Activated naive CD4-positive, alpha-beta T cell treated with anti-CD3 and anti-CD28 coated beads, Interleukin-2, amount 50 U/mL, for 16 hours (primary cell): ENCODE results near the gene OGFRL1.
A peak's percentile ranks its signal among the peaks of the same experiment; 100 is the strongest.
"Not testable (repeated sequence)": the region's sequence is repeated elsewhere in the genome, so short reads cannot be mapped to it uniquely, and the experiment has no call there.

Experiments
- DNase-seq: peaks from one replicate; pipeline ENCODE4 v3.0.0-alpha.2; 2020

The OGFRL1 gene

DNA sequence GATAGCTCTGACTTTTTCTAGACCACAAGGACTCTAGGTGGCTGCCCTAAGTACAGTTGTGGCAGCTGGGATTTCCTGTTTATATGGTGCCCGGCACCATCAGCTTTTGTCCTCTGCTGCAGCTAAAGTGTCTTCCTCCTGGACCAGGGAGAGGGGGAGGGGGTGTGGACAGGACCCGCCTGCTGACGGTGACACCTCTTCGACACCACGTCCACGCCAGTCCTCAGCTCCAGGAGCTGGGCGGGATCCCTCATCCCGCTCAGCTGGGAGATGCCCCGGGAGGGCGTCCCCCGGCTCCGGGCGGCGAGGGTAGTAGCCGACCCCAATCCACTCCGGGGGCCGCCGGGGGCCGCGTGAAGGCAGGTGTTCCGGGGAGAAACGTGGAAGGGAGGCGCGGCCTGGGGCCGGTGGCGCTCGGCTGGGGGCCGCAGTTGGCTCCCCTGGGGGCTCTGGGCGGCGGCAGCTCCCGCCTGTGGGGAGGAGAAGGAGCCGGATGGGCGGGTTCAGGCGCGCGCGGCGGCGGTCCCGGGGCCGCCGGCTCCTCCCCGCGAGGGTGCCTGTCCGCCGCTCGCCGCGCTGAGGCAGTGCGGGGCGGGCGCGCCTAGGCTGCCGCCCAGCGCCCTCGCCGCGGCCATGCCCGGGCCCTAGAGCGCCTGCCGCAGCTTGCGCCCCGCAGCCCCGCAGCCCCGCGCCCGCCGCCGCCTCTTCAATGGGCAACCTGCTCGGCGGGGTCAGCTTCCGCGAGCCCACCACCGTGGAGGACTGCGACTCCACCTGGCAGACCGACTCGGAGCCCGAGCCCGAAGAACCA is at the start of gene OGFRL1:
OGFRL1 (plus strand) TSS at position 584 of the 811 bp plus-strand sequence; CDS start at position 710, 126 bp downstream.
- DNase-seq: peak; percentile 62

DNA sequence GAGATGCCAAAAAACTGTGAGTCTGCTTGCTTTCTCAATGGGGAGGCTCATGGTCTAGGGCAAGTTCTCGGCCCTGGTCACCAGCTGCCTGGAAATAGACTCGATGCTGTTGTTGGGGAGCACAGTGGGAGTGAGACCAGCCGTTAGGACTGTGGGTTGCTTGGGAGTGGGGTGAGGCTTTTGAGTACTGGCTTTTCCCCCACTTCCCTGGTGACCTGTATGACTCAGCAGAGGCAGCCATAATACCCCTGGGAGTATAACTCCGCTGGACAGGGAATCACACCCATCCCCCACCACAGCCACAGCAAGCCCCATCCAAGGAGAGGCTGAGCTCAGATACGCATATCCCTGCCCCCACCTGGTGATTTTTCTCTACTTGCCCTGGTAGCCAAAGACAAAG is 48.9 kb upstream of the OGFRL1 start:
- no peak for DNase-seq

DNA sequence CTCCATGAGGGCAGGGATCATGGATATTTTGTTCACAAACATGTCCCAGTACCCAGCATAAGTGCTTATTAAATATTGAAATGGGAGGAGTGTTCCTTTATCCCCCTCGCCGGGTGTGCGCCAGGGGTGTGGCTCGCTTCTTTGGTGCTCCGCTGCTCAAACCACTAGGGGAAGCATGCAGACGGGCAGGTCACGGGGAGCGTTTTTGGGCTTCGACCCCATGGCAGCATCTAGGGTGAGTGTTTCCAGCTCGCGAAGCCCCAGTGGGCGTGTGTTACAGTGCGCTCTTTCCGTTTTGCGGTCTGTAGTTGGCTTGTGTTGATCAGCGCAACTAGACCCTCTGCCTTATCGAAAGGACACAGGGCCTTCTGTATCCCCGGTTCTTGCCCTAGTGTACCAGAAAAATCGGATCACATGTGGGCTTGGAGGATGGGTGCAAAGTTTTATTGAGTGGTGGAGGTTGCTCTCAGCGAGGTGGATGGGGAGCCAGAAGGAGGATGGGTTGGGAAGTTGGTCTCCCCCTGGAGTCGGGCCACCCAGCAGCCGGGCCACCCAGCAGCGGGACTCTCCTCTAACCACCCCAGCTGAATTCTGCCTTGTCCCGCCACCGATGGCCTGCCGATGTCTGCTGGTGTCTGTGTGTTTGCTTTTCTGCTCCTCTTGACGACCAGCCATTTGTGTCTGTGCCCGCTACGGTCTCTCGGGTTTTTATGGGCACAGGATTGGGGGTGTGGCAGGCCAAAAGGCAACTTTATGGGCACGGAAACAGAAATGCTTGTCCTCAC is 43.2 kb upstream of the OGFRL1 start:
- DNase-seq: no peak

DNA sequence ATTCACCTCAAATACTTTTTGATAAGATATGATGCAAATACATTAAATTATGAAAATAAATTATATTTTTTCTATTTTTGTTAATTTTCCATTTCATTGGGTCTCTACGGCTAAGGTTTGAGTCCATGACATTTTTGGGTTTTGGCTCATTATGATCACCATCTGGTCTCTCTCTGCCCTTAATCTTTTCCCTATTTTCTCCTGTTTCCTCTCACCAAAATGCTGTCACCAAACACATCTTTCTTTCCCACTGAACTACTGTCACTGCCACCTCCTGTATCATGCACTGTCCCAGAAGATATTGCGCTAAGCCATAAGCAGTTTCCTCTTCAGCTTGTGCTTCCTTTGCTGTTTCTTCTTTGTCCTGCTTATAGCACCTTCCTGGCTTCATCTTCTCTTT is 42.0 kb upstream of the OGFRL1 start:
- no peak for DNase-seq

DNA sequence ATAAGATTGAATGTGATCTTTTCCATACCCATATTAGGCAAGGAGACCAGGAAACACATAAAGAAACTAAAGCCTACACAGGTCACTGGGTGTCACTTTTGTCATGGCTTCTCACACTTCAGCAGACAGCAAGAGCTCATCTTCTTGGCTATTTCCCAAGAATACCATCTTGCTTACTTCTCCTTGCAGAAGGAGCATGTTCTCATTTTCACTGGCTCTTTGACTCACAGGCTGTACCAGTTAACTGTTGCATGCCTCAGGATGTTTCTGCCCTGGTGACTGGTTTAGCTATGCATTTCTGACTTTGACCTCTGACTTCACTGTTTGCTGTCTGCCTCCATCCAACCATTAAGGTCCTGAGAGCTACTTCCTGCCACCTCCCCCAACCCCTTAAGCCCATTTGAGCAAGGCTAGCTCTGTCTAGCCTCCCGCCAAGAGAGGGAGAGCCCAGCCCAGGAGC is 40.3 kb upstream of the OGFRL1 start:
- no peak for DNase-seq

DNA sequence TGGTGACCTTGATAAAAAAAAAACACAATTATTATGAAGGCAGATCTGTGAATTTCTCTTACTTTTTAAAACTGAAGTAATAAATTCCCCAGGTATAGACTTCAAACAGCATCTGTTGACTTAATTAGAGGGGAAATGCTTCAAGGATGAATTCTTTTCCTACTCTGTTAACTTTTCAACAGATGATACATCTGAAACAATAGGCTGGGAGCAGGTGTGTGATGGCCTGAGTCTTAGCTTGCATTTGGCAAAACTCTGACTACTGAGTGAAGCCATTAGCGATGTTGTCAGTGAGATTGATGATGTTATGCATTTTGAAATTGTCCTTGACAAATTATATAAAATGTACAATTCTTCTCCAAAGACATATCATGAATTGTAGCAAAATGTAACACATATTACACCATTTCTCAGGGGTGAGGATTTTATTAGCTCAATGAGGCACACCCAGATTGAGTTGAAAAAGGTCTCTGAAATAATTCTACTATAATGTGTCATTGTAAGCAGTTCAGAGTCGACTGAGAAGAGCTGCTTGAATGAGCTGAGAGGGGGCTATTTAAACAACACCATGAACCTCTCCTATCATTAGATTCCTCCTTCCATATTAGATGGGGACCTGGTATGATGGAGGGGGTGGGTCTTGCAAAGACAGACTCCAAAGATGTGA is 39.6 kb upstream of the OGFRL1 start:
- no peak for DNase-seq

DNA sequence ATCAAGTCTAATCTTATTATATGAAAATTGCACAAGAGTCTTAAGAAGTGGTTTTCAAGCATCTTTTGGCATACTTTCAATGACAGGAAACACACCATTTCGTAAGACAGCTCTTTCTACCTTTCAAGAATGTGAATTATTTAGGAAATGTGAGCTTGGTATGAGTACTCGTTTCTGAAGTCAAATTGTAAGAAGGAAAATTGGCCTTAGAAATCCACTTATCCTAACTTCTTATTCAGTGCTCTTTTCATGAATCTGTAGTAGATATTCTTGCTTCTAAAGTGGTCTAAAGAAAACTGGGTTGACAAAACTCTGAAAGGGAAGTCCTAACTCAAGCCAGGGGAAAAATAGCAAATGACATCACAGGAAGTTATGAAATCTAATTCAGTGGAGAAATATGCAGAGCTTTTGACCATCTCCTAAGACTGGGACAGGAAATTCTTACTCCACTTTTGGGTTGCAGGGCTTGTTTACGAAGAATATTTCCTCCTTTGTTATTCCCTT is 38.5 kb upstream of the OGFRL1 start:
- DNase-seq: no peak

DNA sequence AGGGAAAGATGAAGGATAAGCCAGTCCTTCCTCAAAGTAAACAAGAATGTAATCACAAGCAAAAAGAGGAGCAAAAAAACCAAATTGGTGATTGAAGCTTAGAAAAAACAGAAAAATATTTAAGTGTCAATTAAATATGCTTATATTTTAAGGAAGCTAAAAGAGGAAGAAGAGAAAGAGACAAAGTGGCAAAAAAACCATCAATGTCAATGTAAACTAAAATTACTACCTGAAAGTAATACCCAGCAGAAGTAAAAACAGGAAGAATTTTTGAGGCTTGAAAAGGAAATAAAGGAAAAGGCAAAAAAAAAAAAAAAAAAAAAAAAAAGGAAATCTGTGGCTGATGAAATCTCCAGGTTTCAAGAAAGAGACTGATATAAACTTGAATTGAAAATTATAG is 36.2 kb upstream of the OGFRL1 start:
- no peak for DNase-seq

DNA sequence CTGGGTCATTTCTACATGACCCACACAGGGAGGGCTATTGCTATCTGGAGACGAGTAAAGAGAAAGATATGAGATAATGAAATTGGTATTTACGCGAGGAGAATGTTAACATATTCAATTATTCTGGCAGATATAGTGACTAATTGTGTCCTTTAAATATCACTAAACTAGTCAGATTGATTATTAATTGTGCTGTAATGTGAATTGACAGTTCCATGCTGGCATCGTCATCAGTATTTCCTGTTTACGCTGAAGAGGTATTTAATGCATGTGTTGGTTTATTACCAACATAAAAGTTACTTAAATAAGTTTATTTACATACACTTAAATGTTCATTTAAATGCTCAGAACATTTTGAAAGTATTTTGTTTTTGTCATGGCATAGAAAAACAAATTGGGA is 35.7 kb upstream of the OGFRL1 start:
- no peak for DNase-seq

DNA sequence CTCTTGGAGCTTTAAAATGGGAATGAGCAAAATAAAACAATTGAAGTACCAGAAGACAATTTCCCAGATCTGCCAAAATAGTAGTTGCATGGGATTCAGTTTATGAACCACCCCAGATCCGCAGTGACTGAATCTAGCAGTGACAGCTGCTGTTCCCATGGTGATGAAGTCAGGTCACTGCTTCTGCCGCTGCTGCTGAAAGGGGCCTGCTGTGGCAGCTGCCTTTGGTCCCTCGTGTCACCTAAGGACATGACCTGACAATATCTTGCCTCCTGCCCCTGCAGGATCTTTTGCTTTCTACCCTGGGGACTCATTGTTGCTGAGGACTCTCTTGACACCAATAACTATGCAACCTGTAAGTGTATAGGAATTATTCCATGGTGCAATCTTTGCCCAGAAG is 34.3 kb upstream of the OGFRL1 start:
- no peak for DNase-seq

DNA sequence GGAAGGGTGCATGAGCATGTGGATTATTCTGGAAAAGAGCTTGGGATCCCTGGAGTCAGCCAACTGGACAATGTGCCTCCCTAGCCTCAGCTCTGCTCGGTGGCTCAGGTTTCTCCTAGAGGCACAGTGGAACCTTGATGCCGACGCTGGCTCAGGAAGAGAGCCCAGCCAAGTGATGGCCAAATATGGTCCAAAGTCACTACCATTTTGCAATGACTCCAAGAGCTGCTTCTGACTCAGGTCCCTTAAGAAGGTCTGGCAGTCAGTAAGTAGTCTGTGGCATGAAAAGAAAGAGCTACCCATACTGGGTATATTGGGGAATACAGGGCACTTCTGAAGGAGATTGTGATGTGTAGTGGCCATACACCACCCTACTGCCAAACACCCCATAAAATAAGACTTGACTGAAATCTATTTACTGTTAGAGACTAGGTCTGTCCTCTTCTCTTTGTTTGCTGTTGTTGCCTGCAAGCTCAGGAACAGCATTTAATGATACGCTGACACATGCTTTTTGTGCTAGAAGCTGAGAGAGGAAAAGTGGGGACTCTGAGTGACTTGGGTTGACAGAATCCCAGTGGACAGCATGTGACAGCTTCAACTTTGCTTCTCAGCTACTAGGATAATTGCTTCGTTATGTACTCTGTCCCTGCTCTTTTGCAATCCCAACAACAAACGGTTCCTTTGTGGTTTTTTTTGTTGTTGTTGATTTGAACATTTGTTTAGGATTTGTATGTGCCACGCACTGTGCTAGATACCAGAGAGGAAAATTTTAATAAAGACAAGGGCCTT is 30.3 kb upstream of the OGFRL1 start:
- no peak for DNase-seq

DNA sequence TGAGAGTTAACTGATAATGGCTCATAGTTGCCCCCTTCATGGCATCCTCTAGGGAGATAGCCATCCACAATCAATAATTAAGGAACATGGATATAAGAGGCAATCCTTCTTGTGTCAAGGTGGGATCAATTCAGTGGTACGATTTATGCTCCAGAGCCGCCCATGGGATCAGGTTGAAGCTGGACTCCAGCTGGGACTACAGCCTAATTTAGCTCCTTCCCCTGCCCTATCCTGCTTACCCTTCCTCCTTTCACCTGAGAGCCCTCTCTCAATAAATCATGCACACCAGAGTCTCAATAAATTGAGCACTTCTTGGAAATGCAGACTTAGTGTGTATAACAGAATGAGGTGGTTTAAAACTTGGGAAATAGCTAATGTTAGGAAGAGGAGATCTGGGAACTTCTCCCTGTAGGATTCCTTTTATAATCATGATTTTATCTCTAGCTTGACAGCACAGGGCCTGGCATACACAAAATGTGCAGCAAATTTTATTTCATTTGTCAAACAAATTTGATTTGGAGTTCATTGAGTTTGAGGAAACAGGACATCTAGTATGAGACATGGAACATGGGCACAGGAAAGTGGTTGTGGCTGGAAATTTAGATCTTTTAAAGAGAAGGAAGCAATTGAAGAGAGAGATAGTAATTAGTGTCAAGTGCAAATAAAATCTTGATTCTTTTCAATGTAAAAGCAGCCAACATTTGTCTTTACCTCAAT is 28.6 kb upstream of the OGFRL1 start:
- DNase-seq: no peak

DNA sequence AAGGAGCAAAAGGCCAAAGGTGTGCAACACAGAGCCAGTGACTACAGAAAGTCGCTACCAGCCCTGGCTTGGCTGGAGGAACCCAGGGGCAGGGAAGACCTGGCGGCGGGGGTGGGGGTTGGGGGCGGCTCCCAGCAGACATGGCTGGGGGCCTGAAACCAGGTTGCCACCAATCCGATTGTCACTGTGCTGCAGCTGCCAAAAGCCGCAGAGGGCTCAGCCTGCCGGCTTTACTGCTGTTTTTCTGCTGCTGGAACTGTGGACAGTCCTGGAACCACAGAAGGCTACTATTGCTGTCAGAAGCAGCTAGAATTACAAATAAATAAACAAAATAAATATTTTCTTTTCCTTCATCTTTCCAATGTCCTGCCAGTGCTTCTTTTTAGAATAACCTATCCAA is 25.7 kb upstream of the OGFRL1 start:
- no peak for DNase-seq

DNA sequence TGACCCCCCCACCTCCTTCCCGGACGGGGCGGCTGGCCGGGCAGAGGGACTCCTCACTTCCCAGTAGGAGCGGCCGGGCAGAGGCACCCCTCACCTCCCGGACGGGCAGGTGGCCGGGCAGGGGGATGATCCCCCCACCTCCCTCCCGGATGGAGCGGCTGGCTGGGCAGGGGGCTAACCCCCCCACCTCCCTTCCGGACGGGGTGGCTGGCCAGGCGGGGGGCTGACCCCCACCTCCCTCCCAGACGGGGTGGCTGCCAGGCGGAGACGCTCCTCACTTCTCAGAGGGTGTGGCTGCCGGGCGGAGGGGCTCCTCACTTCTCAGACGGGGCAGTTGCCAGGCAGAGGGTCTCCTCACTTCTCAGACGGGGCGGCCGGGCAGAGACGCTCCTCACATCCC is 22.2 kb upstream of the OGFRL1 start:
- not testable (repeated sequence) for DNase-seq

DNA sequence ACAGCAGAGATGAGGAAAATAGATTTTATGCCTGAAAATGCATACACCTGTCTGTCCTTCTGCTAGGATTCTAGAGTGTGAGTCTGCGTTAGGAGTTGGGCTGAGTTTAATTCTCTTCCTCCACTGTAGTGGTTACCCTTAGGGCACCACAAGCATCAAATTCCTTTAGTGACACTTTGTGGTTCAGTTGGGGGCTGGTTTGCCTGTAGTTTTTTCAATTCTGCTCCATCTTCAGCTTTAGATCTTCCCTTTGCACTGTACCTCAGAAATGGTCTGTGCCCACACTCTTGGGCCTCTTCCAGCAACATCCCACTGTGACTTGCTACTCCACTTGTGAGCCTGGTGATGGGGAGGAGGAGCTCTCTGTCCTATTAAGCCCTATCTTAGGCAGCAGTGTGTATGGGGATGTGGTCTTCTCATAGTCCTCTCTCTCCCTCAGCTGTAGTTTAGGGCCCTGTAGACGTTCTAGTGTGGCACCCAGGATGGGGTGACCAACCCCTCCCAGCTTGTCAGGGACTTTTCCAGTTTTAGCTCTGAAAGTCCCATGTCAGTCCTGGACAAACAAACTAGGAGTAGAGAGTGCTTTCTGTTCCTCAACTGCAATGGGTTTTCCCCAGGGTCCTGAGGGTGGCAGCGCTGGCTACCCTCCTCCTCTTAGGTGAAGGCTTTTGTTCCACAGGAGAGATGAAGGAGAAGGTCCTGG is 19.7 kb upstream of the OGFRL1 start:
- no peak for DNase-seq

DNA sequence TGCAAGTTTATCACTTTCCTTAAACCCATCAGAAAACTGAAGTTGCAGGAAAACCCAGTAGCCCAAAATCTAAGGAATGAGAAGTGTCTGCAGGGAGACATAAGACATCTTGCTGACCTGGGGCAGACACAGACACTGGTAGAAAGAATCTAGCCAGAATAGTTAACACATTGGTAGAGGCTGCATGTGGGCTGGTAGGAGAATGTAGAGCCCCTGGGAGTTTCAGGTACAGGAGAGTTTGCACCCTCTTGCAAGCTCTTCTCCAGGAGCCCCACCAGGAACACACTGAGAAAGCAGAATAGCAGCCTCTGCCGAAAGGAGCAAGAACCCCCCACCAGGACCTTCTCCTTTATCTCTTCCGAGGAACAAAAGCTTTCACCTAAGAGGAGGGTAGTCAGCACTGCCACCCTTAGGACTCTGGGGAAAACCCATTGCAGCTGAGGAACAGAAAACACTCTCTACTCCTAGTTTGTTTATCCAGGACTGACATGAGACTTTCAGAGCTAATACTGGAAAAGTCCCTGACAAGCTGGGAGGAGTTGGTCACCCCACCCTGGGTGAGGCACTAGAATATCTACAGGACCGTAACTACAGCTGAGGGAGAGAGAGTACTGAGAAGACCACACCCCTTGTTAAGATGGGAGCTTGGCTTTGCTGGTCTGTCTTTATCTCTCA is 10.5 kb upstream of the OGFRL1 start:
- no peak for DNase-seq

DNA sequence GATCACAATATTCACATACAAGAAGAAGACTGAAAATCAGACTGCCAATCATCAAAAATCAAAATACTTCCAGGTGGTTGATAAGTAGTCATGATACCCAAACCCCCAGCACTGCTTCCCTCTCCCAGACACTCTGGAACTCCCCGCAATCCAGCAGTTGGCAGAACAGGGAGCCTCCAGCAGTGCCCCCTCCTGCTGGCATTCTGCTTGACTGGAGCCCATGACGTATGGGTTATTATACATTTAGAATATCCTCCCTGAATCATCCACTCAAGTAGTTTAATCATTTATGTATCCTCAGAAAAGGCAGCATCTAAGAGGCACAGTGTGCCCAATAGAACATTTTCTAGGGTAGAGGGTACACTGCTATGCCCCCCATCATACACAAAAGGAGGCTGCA is 9.3 kb upstream of the OGFRL1 start:
- no peak for DNase-seq

DNA sequence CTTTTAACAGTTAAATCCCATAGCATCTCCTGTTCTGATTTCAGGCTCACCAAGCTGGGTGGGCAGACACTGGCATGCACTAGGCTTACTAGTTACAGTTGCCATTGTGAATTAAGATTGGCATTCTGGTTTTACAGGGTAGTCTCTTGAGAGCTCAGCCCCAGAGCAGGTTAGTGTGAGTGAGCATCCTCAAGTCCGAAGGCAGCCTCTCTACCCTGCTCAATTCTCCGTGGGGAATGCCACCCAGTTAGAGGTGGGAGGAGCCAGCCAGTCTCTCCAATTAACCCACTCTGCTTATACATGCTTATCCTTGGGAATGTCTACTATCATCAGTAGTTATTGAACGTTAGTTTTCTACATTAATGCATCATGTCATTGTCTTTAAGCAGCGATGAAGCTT is 8.9 kb upstream of the OGFRL1 start:
- DNase-seq: no peak

DNA sequence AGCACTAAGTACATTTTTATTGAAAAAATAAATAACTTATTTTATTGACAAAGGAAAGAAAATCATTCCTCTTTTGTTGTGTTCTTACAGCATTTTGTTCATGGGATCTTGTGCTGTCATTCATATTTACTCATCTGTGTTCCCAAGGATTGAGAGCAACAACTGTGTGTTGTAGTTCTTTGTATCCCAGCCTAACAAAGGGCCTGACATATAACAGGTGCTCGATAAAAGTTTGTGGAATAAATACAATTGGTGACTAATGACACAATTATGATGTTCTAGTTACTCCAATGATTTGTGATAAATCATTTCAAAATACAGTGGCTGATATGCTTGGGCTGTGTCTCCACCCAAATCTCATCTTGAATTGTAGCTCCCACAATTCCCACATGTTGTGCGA is 7.9 kb upstream of the OGFRL1 start:
- DNase-seq: no peak

DNA sequence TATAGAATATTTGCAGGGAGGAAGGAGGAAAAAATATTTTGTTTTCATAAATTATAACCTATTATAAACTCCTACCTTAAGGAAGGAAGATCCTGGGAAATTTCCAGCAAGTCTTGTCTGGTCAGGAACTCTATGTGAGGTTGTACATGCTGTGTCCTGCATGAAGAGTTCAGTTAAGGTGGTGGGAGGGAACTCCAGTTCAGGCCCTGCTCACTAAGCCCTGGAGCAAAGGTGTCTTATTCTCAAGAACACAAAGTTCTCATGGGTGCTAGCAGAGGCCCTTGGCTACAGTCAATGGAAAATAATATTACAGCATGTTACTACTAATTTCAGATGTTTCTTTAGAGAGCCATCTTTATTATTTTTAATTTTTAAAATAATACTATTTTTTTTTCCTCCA is 3.8 kb upstream of the OGFRL1 start:
- DNase-seq: no peak

DNA sequence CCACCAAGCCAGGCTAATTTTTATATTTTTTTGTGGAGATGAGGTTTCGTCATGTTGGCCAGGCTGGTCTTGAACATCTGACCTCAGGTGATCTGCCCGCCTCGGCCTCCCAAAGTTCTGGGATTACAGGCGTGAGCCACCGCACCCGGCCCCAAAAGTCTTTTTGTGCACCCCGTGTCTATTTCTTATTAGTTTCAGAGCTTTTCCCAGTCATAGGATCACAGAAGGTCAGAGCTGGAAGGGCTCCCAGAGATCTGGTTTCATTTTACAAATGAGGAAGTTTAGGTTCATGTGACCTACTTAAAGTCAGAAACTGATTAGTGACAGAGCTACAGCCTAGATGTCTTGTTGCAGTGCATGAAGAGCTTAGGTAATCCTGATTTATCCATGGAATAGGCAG is 1.6 kb upstream of the OGFRL1 start:
- DNase-seq: no peak
